MM.1S (cell line): ENCODE measurements around the gene SLAIN2.

Experiments
- DNase-seq: peaks from one replicate; pipeline ENCODE4 v3.0.0-alpha.2; 2015
- H2AFZ ChIP-seq: fragments of 300-600 bp; sonication (generic); 2 replicates; pipeline ENCODE4 v1.6.0; 2016; ENCODE audit warnings: antibody characterized with exemption, low read length
- H3F3A ChIP-seq: fragments of 300-600 bp; sonication (generic); 2 replicates; pipeline ENCODE4 v1.6.1; 2016; ENCODE audit warnings: mild to moderate bottlenecking, antibody characterized with exemption, low read length, moderate library complexity, mixed read lengths; ENCODE audit not compliant: insufficient read depth
- H3K27ac ChIP-seq: fragments of 300-600 bp; sonication (generic); 2 replicates; pipeline ENCODE4 v1.5.1; 2016; ENCODE audit warnings: mild to moderate bottlenecking, low read length
- H3K27me3 ChIP-seq: fragments of 300-600 bp; sonication (generic); replicated peaks from 2 replicates; pipeline ENCODE4 v1.6.0; 2016; ENCODE audit warnings: low read length; ENCODE audit not compliant: insufficient read depth
- H3K36me3 ChIP-seq: fragments of 300-600 bp; sonication (generic); replicated peaks from 2 replicates; pipeline ENCODE4 v1.6.1; 2016; ENCODE audit warnings: mild to moderate bottlenecking, low read length, mixed read lengths; ENCODE audit not compliant: insufficient read depth
- H3K4me1 ChIP-seq: fragments of 300-600 bp; sonication (generic); 2 replicates; pipeline ENCODE4 v1.6.1; 2016; ENCODE audit warnings: low read length, mixed read lengths
- H3K4me2 ChIP-seq: fragments of 300-600 bp; sonication (generic); 2 replicates; pipeline ENCODE4 v1.6.0; 2016; ENCODE audit warnings: low read depth, low read length
- H3K4me3 ChIP-seq: fragments of 300-600 bp; sonication (generic); 2 replicates; pipeline ENCODE4 v1.5.1; 2016; ENCODE audit warnings: low read length, mixed read lengths
- H3K79me2 ChIP-seq: fragments of 300-600 bp; sonication (generic); 2 replicates; pipeline ENCODE4 v1.6.1; 2016; ENCODE audit warnings: mixed run types, low read length, mixed read lengths
- H3K9ac ChIP-seq: fragments of 300-600 bp; sonication (generic); 2 replicates; pipeline ENCODE4 v1.6.1; 2016; ENCODE audit warnings: low read length, mixed read lengths
- H3K9me2 ChIP-seq: fragments of 300-600 bp; sonication (generic); replicated peaks from 2 replicates; pipeline ENCODE4 v1.6.1; 2016; ENCODE audit warnings: mild to moderate bottlenecking, low read length, mixed read lengths; ENCODE audit not compliant: insufficient read depth
- H3K9me3 ChIP-seq: fragments of 300-600 bp; sonication (generic); replicated peaks from 2 replicates; pipeline ENCODE4 v1.6.1; 2016; ENCODE audit warnings: mild to moderate bottlenecking, low read length, mixed read lengths; ENCODE audit not compliant: insufficient read depth
- H4K20me1 ChIP-seq: fragments of 300-600 bp; sonication (generic); 2 replicates; pipeline ENCODE4 v1.6.1; 2016; ENCODE audit warnings: mild to moderate bottlenecking, low read length, moderate library complexity, mixed read lengths; ENCODE audit not compliant: insufficient read depth
- EZH2 ChIP-seq: fragments of 300-600 bp; sonication (generic); optimal IDR thresholded peaks from 2 replicates; pipeline ENCODE3; 2017; ENCODE audit warnings: low read depth, mild to moderate bottlenecking, antibody characterized with exemption, low read length, mixed read lengths
- EZH2phosphoT487 ChIP-seq: fragments of 300-600 bp; sonication (generic); IDR thresholded peaks from 2 replicates; pipeline ENCODE4 v1.6.1; 2018; ENCODE audit warnings: antibody characterized with exemption, low read length
- TF ChIP-seq, protein P1 (sequence below): fragments of 300-600 bp; sonication (generic); IDR thresholded peaks from 2 replicates; pipeline ENCODE4 v1.5.1; 2016; ENCODE audit warnings: antibody characterized with exemption, low read length, mixed read lengths

SLAIN2 gene

DNA sequence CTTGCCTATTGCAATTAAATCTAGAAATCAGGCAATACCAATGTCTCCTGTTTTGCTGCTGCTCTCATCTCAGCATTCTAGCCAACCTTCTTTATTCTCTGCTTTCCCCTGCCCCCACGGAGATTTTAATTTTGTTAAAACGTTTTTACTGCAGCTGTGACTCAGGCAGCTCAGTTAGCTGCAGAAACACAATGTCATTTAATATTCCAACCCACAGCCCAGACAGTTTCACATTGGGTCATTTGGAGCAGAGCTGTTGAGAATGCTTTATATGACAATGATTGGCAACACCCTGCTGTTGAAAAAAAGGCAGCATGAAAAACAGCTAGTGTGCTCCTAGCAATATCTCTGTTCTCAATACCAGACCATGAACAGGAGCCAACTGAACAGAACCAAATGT lies 129.2 kb downstream of the SLAIN2 start:
- H3K4me2 ChIP-seq, result no peak overlapping the region
- H3K9ac ChIP-seq, result no peak overlapping the region
- no peak overlapping the region for H2AFZ ChIP-seq
- no peaks in the 10 kb centered on the region for H3K9me3 ChIP-seq
- H3K4me3 ChIP-seq, result no peak overlapping the region
- no peaks in the 10 kb centered on the region for H3F3A ChIP-seq
- TF ChIP-seq EZH2, result no peak
- TF ChIP-seq, protein P1, sequence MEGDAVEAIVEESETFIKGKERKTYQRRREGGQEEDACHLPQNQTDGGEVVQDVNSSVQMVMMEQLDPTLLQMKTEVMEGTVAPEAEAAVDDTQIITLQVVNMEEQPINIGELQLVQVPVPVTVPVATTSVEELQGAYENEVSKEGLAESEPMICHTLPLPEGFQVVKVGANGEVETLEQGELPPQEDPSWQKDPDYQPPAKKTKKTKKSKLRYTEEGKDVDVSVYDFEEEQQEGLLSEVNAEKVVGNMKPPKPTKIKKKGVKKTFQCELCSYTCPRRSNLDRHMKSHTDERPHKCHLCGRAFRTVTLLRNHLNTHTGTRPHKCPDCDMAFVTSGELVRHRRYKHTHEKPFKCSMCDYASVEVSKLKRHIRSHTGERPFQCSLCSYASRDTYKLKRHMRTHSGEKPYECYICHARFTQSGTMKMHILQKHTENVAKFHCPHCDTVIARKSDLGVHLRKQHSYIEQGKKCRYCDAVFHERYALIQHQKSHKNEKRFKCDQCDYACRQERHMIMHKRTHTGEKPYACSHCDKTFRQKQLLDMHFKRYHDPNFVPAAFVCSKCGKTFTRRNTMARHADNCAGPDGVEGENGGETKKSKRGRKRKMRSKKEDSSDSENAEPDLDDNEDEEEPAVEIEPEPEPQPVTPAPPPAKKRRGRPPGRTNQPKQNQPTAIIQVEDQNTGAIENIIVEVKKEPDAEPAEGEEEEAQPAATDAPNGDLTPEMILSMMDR, result no peak
- no peaks in the 10 kb centered on the region for H3K36me3 ChIP-seq
- H3K4me1 ChIP-seq, result no peaks in the 10 kb centered on the region
- no peaks in the 10 kb centered on the region for H3K27me3 ChIP-seq
- H4K20me1 ChIP-seq, result no peaks in the 10 kb centered on the region
- H3K79me2 ChIP-seq, result no peaks in the 10 kb centered on the region
- DNase-seq, result no peak
- no peaks in the 10 kb centered on the region for H3K9me2 ChIP-seq
- H3K27ac ChIP-seq, result no peak overlapping the region

DNA sequence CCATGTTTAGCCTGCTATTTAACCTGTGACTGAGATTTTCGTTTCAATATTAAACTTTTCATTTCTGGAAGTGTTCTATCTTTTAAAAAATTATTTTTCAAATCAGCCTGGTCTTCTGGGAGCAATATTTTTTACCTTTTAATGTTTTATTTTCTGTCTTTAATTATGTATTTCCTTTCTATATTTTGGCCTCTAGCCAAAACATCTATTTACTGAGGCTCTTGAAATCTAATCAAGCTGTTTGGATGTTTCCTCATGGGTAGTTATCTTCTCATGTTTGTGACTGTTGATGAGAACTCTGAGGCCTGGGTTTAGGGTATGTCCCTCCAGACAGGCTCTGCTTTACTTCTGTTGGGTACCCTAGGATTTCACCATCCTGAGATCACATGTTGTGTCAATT lies 131.5 kb downstream of the SLAIN2 start:
- Histone ChIP-seq H2AFZ (no peak overlapping the region), H3K79me2 (no peaks in the 10 kb centered on the region), H3K4me3 (no peak overlapping the region)

DNA sequence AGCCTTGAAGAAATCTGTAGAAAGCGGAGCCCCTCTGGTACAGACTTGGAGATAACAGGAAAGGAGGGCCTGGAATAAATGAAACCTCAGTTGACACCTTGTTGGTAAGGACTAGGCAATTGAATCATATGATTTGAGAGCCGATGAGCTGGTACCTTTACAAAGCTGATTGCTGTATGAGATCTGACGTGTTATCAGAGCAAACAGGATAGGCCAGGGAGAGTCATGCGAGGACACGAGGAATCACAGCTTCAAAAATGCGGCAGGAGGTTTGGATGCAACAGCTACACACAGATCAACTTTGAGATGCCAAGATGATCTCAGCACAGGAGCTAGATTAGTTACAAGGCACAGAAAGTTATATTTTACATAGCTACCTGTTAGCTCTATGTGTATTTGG lies 134.4 kb downstream of the SLAIN2 start:
- H3K4me2 ChIP-seq, result no peak overlapping the region
- no peaks in the 10 kb centered on the region for H3K79me2 ChIP-seq
- no peak for TF ChIP-seq EZH2phosphoT487
- TF ChIP-seq, protein P1, result no peak
- no peak for TF ChIP-seq EZH2
- no peaks in the 10 kb centered on the region for H3K4me1 ChIP-seq
- no peaks in the 10 kb centered on the region for H3K36me3 ChIP-seq
- H3F3A ChIP-seq, result no peaks in the 10 kb centered on the region
- no peak overlapping the region for H2AFZ ChIP-seq
- no peaks in the 10 kb centered on the region for H3K27me3 ChIP-seq
- H4K20me1 ChIP-seq, result no peaks in the 10 kb centered on the region
- no peak for DNase-seq
- no peak overlapping the region for H3K27ac ChIP-seq
- H3K9ac ChIP-seq, result no peak overlapping the region
- no peak overlapping the region for H3K4me3 ChIP-seq
- no peaks in the 10 kb centered on the region for H3K9me3 ChIP-seq
- no peaks in the 10 kb centered on the region for H3K9me2 ChIP-seq

More for the DNA sequence above, 131.5 kb downstream of the SLAIN2 start:
- Histone ChIP-seq H3K4me2 (no peak overlapping the region), H4K20me1 (no peaks in the 10 kb centered on the region), H3K27ac (no peak overlapping the region), H3K9me2 (no peaks in the 10 kb centered on the region), H3K9ac (no peak overlapping the region), H3F3A (no peaks in the 10 kb centered on the region), H3K9me3 (no peaks in the 10 kb centered on the region), H3K27me3 (no peaks in the 10 kb centered on the region), H3K36me3 (no peaks in the 10 kb centered on the region), H3K4me1 (no peaks in the 10 kb centered on the region)
- no peak for DNase-seq
- TF ChIP-seq EZH2phosphoT487 (no peak), EZH2 (no peak)
- TF ChIP-seq, protein P1, result no peak
